ENCODE measurements around the gene TRMT44.
"Not testable (repeated sequence)": the region's sequence is repeated elsewhere in the genome, so short reads cannot be mapped to it uniquely, and the experiment has no call there.

The TRMT44 gene

DNA sequence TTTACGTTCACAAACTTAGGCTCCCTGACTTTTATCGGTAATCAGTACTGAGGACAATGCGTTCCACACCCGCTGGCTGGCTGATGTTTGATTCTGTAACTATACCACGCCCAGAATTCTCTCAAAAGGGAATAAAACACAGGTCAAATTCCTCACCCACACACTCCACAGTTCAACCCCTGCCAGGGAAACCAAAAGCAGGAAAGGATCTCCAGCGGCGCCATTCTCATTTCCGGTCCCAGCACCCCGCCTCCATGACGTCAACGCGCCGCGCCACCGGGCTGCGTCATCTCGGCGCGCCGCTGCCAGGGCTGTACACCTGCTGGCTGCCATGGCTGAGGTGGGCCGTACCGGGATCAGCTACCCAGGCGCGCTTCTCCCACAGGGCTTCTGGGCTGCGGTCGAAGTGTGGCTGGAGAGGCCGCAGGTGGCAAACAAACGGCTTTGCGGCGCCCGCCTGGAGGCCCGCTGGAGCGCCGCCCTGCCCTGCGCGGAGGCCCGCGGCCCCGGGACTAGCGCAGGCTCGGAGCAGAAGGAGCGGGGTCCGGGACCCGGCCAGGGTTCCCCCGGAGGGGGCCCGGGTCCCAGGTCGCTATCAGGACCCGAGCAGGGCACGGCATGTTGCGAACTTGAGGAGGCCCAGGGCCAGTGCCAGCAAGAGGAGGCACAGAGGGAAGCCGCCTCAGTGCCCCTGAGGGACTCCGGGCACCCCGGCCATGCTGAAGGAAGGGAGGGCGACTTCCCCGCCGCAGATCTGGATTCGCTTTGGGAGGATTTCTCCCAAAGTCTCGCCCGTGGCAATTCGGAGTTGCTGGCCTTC is at the start of gene TRMT44, which contains the start of gene ACOX3:
TSS of gene TRMT44 (plus strand) at position 286 of the 820 bp plus-strand sequence. CDS start at position 332, 46 bp downstream.
TSS of gene ACOX3 (minus strand) at position 232 of the 820 bp plus-strand sequence. CDS start 24,202 bp downstream, outside the sequence.
- peak; percentile 98 for DNase-seq

GRCh38 chr4:8391071-8391470 is 49.5 kb upstream of the TRMT44 start:
- no peak for DNase-seq

DNA sequence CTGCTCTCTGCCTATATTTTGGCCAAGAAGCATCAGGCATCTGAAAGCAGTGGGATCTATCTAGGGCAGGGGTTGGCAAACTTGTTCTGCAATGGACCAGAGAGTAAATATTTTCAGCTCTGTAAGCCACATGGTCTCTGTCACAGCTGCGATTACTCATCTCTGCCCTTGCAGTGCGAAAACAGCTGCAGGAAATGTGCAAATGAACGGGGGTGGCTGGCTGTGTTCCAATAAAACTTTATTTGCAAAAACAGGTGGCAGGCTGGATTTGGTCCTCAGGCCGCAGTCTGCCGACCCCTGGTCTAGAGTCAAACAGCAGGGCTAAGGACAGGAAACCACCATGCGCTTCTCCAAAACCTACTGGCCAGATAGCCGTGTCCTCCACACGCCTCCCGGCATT is 48.6 kb upstream of the TRMT44 start:
- DNase-seq = no peak

GRCh38 chr4:8392591-8393190 is 47.9 kb upstream of the TRMT44 start:
- DNase-seq = no peak

DNA sequence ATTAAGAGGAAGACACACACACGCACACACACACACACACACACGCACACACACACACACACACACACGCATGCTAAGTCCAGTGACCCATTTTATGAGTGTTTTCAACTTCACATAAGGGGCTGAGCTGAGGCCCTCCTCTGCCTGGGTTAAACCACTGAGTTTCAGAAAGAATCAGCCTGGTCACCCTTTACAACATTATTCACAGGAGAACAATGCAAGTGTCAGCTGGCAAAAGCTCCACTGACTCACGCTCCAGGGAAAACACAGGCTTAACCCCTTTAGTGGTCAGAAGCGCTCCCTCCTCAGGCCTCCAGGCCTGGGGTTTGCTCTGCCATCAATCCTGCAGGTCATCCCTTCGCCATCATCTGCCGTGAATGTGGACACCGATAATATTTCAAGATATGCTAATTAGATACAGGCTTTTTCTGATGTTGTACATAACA is 47.0 kb upstream of the TRMT44 start:
- DNase-seq = no peak

- DNase-seq = no peak
Measured at GRCh38 chr4:8394061-8394519, 46.5 kb upstream of the TRMT44 start.

DNA sequence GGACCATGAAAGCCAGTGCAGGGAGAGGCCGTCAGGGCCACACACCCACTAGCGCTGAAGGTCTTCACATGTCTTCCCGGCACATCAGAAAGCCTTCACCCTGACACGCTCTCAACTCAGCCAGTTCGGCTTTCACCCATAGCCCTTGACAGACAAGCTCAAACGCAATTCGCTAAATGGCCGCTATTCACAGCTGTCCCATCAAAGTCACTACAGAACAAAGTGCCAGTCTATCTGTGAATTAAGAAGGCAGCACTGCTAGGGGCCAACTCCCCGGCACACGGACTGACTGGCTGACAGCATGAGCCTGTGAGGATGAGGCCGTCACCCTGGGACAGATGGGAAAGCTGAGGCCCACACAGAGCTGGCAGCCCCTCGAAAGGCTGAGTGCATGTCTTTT is 45.8 kb upstream of the TRMT44 start:
- no peak for DNase-seq

- DNase-seq = no peak
Measured at GRCh38 chr4:8395504-8396296, 44.9 kb upstream of the TRMT44 start.

DNA sequence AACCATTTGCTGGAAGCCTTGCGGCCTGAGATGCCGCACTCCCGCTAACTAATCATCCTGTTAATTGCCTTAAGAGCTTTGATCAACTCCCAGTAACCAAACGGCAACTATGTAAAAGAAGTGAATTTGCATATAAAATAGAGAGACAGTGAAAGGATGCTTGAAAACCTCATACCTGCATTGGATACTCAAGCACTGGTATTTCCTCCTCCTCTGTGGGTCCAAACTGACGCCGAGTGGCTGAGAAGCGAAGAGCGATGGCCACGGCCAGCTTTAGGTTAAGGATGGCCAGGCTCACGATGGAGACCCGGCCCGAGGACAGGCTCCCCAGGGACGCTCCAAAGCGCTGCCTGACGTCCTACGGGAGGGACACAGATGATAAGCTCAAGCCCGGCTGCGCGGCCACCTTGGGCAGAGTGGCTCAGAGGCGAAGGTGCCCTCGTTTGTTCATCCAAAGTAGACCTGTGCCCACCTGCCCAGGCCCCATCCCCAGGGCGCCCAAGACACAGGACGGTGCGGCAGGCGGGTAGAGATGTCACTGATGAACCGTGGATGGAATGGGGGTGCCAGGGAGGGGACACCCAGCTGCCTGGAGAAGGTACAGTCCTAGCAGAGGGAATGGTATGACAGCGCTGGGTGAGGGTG is 43.7 kb upstream of the TRMT44 start:
- DNase-seq = no peak

GRCh38 chr4:8398347-8398746 is 42.2 kb upstream of the TRMT44 start:
- DNase-seq = no peak

GRCh38 chr4:8399298-8399697 is 41.3 kb upstream of the TRMT44 start:
- no peak for DNase-seq

DNA sequence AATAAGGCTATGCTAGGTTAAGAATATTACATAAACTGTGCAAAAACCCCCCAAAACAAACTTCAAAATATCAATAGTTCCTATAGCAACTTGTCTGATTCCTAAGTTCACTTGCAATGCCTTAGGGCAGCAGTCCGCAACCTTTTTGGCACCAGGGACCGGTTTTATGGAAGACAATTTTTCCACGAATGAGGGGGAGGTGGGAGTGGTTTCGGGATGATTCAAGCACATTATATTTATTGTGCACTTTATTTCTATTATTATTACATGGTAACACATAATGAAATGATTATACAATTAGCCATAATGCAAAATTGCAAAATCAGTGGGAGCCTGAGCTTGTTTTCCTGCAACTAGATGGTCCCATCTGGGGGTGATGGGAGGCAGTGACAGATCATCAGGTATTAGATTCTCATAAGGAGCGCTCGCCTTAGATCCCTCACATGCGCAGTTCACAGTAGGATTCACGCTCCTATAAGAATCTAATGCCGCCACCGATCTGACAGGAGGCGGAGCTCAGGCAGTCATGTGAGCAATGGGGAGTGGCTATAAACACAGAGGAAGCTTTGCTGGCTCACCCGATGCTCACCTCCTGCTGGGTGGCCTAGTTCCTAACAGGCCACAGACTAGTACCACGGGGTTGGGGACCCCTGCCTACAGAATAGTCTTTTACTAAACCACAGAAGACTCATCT is 39.8 kb upstream of the TRMT44 start:
- DNase-seq = no peak

- DNase-seq = no peak
Measured at GRCh38 chr4:8401665-8402064, 38.9 kb upstream of the TRMT44 start.

- DNase-seq = no peak
Measured at GRCh38 chr4:8402181-8402597, 38.4 kb upstream of the TRMT44 start.

DNA sequence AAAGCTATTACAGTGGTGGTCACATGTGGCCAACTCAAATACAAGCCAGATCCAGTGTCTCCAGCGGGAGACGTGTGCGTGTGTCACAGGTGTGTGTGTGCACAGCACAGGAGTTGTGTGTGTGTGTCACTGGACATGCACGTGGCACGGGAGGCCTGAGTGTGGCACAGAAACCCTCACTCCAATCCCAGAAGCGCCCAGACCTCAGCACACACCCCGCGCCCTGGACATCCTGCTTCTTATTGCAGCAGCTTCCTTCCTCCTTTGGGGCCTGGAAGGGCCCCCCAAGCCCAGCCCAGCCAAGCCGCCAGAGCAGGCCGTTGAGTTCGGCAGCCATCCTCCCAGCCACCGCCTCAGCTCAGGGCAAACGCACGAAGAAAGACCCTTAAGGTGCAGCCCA is 37.9 kb upstream of the TRMT44 start:
- DNase-seq = no peak

DNA sequence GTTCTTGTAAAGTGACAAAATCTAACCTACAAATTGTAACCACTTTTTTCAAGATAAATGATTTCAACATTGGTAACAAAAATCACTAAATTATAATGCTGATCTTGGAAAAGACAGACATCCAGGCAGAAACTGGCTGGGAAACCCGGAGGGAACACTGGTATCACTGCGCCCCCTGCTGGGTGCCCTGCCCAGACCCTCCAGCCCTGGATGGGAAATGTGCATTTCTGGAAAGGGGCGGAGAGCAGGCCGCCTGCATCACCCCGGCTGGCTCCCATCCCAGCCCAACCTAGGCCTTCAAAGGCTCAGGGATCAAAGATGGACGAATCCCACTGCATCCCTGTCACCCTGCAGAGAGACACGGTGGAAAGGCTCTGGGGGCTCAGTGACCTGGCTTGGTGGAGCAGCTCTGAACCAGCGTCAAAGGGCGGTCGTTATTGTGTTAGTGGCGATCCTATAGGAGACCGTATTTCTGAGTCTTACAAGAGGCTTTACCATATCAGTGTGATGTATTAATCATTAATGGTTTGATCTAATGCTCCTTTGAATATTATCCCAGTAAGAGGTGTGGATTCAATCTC is 37.3 kb upstream of the TRMT44 start:
- peak; percentile 25 for DNase-seq

DNA sequence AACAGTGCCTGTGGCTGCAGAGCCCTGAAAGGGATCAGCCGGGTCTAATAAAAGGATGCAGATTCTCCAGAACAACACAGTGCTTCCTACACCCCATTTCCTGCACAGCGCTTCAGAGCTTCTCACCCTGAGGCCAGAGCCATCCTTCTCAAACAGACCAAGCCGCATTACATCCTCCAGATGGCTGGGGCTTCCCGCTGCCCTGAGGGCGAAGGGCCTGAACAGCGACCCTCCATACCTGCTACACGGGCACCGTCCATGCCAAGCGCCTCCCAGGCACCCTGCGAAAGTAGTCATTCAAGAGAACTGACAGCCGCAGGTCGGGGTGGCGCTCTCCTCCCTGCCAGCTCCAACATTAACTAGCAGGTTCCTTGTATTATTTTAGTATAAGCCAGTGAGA is 36.6 kb upstream of the TRMT44 start:
- no peak for DNase-seq

GRCh38 chr4:8404791-8405515 is 35.6 kb upstream of the TRMT44 start:
- no peak for DNase-seq

GRCh38 chr4:8405516-8405875 is 35.1 kb upstream of the TRMT44 start:
- no peak for DNase-seq

- DNase-seq = not testable (repeated sequence)
Measured at GRCh38 chr4:8406887-8407286, 33.7 kb upstream of the TRMT44 start.

DNA sequence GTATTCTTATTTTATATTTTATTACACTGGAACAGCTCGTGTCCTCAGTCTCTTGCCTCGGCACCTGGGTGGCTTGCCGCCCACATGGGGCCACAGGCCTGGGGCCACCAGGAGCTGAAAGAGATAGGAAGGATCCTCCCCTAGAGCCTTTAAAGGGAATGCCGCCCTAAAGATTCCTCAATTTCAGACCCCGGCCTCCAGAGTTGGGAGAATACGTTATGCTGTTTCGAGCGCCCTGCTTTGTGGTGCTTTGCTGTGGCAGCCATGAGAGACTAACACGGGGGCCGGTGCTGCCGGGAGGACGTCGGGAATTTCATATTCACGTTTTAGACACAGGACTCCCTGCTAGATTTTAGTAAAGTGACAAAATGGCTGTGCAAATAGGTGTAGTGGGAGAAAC is 33.3 kb upstream of the TRMT44 start:
- no peak for DNase-seq

Data from activated T-cell treated with anti-CD3 and anti-CD28 coated beads for 4 hours (primary cell).